22Rv1 (cell line): ENCODE measurements around the gene WFIKKN1.

Experiments
- ZFX ChIP-seq: fragments of 450-650 bp; IDR thresholded peaks from 2 replicates; pipeline ENCODE4 v1.6.1; 2017; ENCODE audit warnings: antibody characterized with exemption, borderline replicate concordance
- TF ChIP-seq, protein P1 (sequence below): fragments of 450-650 bp; IDR thresholded peaks from 2 replicates; pipeline ENCODE4 v1.5.1; 2017; ENCODE audit warnings: mild to moderate bottlenecking

DNA sequence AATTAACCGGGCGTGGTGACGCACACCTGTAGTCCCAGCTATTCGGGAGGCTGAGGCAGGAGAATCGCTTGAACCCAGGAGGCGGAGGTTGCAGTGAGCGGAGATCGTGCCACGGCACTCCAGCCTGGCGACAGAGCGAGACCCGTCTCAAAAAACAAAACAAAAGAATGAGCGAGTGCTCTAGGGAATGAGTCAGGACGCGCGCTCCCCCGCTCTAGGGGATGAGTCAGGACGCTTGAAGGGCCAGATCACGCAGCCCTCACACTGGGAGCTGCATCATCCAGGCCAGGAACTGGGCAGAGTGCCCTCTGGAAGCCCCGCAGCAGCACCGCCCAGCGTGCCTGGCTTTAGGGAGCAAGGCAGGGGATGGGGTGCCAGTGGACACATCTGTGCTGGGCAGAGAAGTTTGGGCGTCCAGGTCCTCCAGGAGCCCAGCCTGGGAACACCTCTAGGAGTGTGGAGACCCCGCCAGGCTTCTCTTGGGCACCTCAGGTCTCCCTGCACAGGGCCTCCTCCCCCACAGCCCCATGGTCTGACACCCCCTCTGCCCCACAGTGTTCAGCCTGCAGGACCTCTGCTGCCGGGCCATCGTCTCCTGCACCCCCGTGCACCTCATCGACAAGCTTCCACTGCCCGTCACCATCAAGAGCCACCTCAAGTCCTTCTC is 3.9 kb upstream of the WFIKKN1 start:
- TF ChIP-seq, protein P1, sequence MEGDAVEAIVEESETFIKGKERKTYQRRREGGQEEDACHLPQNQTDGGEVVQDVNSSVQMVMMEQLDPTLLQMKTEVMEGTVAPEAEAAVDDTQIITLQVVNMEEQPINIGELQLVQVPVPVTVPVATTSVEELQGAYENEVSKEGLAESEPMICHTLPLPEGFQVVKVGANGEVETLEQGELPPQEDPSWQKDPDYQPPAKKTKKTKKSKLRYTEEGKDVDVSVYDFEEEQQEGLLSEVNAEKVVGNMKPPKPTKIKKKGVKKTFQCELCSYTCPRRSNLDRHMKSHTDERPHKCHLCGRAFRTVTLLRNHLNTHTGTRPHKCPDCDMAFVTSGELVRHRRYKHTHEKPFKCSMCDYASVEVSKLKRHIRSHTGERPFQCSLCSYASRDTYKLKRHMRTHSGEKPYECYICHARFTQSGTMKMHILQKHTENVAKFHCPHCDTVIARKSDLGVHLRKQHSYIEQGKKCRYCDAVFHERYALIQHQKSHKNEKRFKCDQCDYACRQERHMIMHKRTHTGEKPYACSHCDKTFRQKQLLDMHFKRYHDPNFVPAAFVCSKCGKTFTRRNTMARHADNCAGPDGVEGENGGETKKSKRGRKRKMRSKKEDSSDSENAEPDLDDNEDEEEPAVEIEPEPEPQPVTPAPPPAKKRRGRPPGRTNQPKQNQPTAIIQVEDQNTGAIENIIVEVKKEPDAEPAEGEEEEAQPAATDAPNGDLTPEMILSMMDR = no peak
- TF ChIP-seq ZFX = no peak
